Iris pigment epithelial cell (primary cell): ENCODE results near the gene NAT8L.

Experiments used
- DNase-seq: peaks from one replicate; pipeline ENCODE4 v3.0.0-alpha.2; 2011; ENCODE audit warnings: low read depth

The NAT8L gene

DNA sequence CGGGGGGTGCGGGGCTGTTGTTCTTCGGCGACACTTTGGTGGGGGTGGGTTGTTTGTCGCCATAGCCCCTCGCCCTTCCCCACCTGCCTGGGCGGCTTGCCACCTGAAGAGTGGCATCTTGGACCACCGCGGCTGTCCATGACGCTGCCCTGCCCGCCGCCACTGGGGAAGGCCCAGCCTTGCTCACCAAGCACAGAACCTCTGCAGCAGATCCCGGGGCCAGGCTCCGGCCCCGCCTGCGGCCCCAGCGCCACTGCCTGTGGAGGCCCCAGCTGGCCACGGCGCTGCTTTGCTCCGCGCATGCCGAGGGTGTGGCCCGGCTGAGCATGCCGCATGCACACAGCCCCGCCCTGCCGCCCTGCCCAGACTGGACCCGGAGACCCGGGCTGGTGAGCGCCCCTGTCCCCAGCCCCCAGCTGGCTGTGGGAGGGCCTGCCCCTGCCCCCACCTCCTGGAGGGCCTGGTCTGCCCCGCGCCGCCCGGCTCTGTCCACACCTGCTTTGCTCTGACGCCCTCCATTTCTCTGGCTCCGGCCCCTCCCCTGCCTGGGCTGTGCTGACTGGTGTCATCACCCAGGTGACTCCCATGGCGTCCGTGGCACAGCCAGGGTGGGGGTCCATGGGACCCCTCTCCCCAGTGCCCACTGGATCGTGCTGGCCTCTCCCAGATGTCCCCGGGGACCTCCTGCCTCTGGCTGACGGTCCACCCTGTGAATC, 5.3 kb downstream of the NAT8L start:
- no peak for DNase-seq

DNA sequence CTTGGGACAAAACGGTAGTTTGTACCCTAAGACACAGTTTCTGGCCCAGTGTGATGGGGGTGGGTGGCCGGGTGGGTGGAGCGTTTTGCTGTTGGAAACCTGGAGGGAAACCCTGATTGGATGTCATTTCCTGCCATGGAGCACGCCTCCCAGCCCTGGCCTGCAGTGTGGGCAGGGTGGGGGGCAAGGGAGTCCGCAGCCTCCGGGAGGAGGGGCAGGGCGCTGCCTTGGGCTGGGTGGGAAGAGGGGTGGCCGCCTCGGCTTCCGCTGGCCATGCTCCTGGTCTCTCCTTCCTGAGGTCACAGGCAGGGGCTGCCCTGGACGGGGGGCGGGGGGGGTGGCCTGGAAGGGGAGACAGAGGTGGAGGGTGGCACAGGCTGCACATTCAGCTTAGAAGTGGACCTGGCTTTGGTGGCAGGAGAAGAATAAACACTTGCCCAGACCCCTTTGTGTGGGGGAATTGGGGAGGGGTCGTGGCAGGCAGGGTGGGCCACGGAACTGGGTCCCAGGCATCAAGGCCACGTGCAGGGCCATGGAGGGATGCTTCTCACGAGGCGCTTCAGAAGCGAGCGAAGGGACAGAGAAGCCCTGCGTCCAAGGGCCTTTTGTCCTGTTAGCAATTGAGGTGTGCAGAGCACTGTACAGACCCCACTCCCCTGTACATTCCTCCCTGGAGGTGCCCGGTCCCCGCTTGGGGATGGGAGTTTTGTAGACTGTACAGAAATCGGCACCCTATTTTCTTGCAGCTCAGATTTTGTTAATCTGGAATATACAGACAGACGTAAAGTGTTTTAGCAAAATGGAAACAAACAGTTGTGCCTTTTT, 6.2 kb downstream of the NAT8L start:
- DNase-seq: no peak

DNA sequence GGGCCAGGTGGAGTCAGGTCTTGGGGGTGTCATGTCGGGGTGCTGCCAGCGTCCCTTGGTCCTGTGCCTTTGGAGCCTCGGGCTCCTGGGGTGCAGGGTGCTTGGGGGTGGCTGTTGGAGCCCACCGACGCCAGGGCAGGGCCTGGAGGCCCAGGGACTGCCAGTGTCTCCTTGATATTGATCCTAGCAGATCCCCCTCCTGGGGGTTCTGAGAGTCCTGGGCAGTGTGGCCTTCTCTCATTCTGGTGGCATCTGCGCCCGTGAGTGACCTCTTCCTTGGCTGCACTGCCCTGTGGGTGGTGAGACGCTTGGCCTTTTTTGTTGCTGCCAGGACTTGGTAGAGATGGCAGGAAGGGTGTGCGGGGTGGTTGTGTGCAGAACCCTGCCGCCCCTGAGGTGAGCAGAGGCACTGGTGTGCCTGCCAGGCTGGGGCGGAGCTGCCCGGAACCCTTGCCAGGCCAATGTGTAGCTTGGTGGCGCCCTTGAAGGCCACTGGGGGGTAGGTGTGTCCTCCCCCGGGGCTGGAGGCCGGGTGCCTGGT, 7.0 kb downstream of the NAT8L start:
- no peak for DNase-seq

DNA sequence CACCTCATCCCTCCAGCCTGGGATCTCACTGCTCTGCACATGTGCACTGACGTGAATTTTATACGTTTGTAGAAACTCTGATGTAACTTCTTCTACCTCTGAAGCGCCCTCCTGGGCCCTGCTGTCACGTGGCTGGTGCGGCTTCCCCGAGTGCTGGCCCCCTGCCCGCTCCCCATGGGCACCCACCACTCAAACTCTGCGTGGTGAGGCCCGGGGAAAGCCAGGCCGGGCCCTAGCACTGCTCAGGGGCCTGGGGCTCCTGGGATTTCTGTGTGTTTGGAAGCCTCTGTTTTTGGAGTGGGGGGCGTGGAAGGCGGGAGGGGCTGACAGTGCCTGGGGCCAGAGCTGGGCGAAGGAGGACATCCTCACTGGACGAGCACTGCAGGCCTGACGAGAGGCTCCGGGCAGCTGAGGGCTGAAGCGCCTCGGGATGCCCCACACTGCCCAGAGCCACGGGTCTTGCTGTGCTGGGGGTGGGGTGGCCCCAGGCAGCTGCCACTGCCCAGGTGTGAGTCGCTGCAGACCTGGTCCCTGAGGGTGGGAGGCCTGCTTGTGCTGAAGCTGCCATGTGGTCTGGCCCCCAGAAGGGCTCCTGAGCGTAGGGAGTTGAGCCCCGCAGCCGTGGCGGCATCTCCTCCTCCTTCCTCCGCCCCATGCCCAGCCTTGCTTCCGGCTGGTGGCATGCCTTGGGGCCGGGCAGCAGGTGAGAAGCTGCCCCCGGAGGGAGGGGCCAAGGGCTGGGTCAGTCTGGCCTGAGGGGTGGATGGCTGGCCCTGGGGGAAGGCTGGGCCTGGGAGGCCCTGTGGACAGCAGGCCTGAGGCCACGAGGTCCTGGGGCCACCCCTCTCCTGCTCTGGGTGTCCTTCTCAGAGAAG, 7.7 kb downstream of the NAT8L start:
- no peak for DNase-seq

DNA sequence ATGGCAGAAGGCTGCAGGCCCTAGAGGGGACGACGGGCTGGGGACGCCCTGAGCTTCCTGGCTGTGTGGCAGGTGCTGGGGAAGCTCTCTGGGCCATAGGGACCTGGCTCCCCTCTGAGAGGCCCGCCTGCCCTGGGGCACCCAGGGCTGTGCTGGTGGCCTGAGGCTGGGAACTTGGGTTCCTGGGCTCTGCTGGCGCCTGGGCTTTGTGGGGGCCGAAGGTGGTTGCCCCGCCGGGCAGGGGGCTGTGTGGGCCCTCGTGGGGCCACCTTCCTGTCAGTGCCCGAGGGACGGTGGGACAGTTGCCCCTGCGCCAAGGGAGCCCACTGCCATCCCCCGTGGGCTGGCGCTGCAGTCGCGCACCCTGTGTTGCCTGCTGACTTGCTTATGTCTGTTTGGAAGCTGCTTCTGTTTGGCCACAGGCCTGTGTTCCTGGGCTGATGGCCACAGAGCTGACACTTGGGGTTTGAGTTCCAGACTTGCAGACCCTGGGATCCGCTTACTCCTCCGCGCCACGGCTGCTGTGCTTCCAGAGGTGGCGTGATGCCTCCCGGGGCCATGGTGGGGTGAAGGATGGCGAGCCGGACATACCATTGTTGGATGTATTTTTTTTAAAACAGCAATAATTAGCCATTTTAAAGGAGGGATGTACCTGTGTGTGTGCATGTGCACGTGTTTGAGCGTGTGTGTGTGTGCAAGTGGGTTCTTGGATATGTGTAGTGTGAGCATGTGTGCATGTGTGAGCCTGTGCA, 8.5 kb downstream of the NAT8L start:
- no peak for DNase-seq

DNA sequence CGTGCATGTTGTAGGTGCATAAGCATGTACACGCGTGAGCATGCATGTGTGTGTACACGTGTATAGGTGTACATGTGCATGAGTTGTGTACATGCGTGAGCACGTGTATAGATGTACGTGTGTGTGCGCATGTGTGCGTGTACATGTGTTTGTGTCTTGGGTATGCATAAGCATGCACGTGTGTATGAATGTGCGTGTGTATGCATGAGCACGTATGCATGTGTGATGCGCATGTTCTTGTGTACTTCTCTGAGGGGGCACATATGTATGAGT, 9.0 kb downstream of the NAT8L start:
- no peak for DNase-seq

DNA sequence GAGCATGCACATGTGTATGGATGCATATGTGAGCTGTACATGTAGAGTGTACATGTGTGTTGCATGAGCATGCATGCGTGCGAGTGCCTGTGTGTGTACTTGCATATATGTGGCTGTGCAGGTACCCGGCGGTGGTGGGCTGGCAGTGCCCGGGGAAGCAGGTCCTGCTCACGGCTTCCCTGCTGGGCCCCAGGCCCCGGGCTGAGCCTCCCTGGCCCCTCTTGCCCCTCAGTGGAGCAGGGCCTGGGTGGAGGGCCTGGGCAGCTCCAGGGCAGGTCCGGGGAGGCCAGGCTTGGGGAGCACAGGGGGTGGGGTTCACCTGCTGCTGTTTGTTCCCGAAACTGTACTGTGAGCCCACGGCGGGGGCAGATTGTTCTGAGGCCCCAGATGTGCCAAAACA, 9.4 kb downstream of the NAT8L start:
- no peak for DNase-seq

DNA sequence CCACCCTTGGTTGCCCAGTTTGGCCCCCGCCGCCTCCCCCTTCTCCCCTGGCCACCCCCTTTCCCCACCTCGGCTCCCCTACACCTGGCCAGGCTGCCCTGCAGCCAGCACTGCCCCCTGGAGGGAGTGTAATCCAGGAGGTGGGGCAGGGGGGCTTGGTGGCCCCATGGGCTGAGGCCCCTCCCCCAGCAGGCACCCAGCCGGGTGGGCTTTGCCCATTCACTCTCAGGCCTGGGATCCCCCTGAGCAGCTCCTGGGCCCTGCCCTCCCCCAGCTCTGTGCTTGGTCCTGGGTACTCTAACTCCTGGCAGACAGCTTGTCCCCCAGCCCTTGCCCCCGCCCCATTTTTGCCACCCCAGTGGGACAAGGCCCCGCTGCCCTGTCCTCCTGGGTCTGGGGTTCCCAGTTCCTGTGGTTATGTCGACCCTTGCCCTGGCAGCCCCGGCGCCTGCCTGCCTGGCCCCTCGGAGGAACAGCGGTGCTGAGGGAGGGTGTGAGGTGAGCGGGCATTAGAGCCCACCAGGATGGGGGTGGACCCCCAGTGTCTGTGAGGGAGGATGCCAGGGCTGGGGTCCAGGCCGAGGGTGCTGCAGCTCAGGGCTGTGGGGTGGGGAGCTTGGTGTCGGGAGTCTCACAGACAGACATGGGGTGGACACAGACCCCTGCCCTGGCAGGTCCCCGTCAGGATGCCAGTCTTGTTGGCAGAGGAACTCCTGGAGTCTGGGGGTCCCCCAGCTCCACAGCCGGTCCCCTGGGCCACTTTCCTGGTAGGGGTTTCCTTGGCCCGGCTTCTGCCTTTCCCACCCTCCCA, 10.2 kb downstream of the NAT8L start:
- no peak for DNase-seq

DNA sequence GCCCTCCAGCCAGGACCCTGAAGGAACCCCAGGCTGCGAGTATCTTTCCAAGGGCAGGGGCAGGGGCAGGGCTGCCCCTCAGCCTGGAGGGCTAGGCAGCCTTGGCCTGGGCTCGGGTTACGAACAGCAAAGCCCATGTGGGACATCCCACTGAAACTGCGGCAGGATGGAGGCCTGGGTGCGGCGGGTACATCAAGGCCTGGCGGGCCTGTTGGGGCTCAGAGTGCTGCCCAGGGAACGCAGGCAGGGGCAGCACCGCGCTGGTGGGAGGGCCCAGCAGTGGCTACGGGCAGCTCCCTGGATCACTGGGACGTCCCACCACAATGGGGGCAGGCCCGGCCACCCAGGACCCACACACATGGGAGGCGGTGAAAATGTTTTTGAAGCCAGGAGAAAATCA, 10.9 kb downstream of the NAT8L start:
- no peak for DNase-seq

DNA sequence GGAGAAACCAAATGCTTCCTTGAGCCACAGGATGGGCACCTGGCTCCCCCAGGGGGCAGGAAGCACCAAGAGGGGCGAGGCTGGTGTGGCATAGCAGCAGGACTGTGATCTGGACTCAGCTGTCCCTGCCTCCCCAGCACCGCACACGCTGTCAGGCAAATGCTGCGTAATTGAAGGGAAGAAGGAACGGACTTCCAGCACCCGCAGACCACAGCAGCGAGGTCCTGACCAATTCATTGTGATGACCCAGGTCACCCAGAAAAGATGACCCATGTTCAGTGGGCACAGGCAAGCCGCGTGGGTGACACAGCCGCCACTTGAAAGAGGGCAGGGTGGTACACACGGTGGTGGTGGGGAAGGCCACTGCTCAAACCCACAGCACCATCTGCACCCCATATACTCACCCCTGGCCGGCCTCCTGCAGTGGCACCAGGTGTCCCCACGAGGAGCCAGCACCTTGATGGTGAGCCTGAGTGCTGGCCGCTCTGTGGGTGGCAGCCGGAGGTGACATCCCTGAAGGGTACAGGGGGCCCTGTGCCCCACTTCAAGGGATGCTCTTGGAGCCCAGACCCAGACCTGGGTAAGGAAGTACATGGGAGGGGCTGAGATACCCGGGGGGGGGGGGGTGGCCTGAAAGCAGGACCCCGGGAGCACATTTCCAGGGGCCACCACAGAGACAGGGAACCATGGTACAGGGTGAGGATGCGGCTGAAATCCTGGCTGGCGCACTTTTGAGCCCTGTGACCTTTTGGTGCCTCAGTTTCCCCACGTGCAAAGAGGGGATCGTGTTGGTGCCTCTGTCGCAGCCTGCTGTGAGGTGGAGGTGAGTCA, 11.5 kb downstream of the NAT8L start:
- no peak for DNase-seq

DNA sequence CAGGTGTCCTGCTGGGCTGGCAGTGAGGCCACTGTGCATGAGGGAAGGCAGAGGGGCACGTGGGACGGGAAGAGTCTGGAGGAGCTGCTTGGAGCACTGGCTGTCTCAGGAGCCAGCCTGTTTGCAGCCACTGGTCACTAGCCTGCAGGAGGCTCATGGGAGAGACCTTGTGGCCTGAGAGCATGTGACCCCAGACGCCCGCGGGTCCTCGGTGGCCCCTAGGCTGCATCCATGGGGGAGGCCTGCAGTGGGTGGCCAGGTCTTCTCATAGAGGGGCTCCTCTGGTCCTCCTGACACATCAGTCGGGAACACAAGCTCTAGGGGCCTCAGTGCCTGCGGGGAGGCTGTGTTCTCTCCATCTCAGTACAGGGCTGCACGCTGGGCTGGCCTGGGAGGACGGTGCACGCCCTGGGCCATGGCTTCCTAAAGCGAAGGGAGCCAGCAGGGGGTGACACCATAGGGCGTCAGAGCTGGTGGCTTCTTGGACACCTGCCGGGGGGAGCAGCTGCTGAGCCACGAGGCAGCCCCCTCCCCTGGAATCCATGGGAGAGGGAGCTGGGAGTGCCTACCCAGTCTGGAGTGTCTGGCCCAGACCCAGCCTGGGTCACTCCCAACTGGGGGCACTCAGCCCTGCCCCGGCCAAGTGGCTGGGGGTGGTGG, 12.3 kb downstream of the NAT8L start:
- DNase-seq: no peak

DNA sequence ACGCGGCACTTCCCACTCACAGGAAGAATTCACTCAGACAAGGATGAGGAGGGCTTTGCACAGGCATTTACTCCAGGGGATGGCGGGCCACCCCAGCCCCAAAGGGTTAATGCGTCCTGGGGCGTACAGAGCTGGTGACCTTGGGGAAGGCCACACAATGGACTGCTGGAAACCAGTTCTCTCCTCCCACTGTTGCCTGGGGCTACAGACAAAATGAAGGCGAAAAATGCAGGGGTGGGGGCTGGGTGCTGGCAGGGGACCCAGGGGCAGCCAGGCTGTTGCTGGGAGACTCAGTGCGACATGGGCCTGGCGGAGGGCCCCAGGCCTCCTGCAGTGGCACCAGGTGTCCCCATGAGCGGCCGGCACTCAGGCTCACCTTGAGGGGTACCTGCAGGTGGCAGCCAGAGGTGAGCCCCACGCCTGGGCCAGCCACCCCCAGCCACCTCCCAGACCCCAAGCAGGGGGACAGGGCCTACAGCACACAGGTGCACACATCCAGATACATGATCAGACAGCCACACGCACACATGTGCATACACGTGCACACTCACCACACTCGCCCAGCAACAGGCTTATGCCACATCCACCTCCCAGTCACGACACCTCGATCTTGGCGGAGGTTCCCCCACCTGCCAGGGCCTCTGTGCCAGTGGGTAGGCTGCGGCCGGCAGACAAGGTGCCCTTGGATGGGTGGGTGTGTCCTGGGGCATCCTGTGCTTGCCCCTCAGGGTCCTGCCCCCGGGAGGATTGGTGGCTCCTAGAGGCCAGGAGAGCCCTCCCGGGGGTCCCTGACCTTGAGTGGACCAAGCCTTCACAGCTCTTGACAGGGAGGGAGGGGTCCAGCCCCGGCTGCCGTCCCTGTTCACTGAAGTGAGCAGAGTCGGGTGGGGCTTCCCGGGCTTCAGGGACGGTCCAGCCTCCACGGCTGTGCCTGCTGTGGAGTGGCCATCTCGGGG, 13.1 kb downstream of the NAT8L start:
- no peak for DNase-seq

DNA sequence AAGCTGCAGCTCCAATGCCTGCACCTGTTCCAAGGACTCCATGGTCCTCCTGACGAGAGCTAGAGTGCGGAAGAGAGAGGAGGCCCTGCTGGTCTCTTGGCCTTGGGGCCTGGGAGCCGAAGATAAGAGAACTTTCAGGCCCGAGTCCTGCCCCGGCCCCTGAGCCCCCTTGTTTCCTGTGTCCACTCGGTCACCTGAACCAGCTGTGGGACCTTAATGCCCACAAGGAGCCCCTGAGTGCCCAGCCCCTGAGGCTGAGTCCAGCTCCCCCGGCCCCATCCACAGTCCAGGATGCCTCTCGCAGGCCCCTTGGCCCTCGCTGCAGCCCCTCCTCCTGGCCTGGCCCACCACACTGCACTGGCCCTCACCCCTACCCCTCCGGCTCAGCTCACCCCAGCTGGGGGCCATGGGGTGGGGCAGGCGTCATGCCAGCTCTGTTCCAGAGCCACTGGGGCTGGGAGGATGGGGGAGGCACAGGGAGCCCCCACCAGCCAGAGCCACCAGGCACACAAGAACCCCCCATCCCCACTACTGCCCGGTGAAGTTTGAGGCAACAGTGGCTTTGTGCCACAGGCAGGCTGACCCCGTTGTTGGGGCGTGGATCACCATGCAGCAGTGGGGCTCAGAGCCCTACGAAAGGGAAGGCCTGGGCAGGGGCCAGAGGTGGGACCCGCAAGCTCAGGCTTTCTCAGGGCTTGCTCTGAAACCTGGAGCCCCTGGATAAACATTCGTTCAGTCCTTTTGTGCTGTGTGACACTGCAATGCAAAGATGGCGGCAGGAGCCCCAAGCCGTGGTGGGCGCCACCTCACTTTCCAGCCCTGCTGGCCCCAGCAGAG, 14.1 kb downstream of the NAT8L start:
- no peak for DNase-seq

DNA sequence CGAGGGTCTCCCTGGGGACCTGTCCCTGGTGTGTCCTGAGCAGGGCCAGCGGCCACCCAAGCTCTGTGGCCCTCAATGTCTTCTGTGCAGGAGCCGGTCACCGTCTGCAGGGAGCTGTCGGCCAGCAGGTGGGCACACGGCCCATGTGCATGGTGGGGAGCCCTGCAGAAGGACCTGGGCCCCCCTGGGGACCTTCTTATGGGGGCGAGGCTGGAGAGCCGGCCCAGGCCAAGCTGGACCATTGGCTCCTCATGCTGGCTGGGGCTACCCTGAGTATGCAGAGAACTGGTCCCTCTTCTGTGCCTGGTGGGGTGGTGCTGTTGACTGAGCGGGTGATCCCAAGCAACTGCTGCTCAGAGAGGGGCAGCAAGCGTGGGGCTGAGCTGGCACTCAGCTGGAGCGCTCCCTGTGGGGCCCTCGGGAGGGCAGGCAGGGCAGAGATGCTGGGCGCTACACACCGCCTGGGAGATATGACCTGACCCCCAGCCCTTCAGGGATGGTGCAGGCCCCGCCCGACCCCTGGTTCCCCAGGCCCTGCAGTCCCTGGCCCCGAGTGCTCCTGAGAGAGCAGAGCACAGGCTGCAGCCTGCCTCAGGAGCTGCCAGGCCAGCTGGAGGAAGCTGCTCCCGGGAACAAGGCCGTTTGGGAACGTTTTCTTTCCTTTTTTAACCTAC, 14.8 kb downstream of the NAT8L start:
- DNase-seq: no peak

DNA sequence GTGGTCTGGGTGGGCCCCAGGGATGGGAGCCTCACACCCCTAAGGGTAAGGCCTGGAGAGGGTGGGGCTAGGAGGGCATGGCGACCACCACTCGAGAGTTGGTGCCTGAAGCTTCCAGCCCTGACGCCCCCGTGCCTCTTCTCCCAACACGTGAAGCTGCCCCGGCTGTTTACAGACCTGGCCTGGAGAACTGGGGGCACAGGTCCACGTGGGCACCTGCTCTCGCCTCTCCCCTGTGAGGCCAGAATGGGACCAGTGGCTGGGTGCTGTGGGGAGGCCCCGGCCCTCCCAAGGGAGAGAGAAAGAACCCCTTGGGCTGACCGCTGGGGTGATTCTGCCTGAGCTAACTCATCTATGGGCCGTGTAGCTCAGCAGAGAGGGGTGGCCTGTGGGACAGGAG, 15.5 kb downstream of the NAT8L start:
- no peak for DNase-seq

DNA sequence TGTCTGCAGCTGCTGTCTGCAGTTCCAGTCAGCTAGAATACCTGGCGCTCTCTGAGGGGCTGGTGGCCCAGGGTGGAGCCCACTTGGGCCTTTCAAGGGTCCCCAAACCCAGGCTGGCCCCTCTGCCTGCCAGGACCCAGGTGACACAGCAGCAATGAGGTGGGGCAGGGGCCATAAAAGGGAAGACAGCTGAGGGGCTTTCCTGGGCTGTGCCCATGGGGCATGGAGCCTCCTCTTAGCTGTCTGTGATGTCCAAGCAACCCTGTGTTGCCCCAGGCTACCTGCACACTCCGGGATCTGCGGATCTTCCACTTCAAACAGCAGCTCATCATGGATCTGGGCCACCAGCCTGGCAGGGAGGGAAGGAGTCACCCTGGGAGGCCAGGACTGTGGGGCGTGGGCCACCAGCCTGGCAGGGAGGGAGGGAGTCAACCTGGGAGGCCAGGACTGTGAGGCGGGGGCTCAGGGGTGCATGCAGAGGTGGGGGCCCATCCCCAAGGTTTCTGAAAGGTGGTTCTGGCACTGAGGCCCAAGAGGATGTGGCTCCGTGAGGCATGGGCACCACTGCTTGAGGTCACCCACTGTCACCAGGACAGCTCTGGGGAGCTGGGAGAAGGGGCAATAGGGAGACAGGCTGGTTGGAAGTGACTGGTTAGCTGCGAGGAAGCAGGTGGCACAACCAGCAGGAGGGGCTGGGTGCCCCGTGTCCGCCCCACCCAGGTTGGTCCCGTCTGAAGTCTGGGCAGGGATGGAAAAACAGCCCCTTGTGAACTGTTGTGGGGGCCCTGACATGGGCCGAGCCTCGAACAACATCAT, 16.3 kb downstream of the NAT8L start:
- DNase-seq: no peak
